ENCODE results near the gene ARHGAP4. TPM values are rescaled to one million over a fixed set of nuclear protein-coding genes. Genes with fewer than 3 reads are reported as not detected.

ARHGAP4 gene
- total and polyA plus RNA-seq, 10 of the 15 experiments (the other 5 are each of a cell fraction or from before 2014, with no cell fraction given), result 0.71 to 120 (median 44.3) TPM

DNA sequence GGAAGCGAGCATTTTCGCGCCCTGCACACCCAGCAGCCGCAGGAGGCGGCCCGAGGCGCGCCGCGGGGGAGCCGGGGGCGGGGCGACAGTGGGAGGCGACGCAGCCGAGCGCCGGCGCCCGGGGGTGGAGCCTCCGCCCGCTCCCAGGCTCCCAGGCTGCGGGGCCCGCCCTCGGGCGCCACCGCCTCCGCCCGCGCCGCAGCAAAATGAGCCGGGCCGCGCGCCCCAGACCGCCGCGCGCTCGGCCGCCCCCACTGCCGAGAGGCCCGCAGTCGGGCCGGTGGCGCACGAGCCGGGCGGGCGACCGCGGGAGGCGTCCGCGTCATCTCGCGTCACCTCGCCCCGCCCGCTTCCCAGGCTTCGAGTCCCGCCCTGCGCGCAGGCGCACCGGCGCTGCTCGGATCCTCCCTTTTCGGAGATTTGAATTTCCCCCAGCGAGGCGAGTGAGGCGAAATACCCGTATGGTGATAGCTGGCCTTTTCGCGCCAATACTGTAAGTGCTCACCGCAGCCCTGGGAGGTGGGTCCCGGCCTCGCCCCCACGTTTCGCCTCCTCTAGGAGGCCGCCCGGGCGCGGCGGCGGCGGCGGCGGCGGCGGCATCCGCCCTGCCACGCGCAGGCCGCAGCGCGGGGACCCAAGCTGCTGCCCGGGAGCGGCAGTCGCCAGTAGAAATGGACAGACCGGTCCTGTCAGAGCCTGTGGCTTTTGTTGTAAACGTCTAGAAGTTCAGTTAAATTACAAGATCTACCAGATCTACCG, 46.5 kb upstream of the ARHGAP4 start, which contains the start of gene TMEM187:
Gene TMEM187, plus strand, starts transcription at position 387 of the 759 bp plus-strand sequence. CDS start 9,309 bp downstream, outside the sequence.
- SMC1A ChIA-PET (ENCODE audit: uncharacterized antibody, unreplicated experiment), result interaction anchor here (1.3 kb wide), 2 partner anchors 9 to 31 kb away, joined by 5 to 6 read pairs; no protein-coding TSS in a partner anchor
- H3K4me3 ChIP-seq, result peak within 1 kb of the TSS; percentile 95
- ATAC-seq (peak; percentile 59), DNase-seq (ENCODE audit: low read depth, low spot score) (peak; percentile 75), FAIRE-seq (peak; percentile 88)
- H3K9me3 ChIP-seq (replicated peaks; ENCODE audit: control insufficient read depth, insufficient read depth, low read length), result no peaks in the 10 kb centered on the region
- CTCF ChIA-PET, result interaction anchor here (1.5 to 2.6 kb wide), 3 partner anchors 9 to 35 kb away, joined by 3 to 8 read pairs (median 6); no protein-coding TSS in a partner anchor
- under 1% methylated on average over 68 of the region's 103 CpGs for WGBS (ENCODE audit: insufficient coverage, insufficient replicate concordance, low lambda C conversion rate, missing lambda C conversion rate)
- in situ Hi-C loops (cut with MboI), result no loop called here
- peak within 1 kb of the TSS; percentile 99 for H3K27ac ChIP-seq (ENCODE audit: control insufficient read depth, insufficient read depth)
- peak within 1 kb of the TSS; percentile 96 for H3K9ac ChIP-seq (ENCODE audit: control insufficient read depth, insufficient read depth, low read length)
- peak within 1 kb of the TSS; percentile 84 for H2AFZ ChIP-seq (ENCODE audit: control insufficient read depth, low read depth, low read length)
- peaks cover 52% of the 10 kb centered on the region for H3K79me2 ChIP-seq (ENCODE audit: control insufficient read depth, insufficient read depth, low read length)
- RAD21 ChIA-PET (ENCODE audit: unreplicated experiment), result interaction anchor here (1.4 to 6.4 kb wide), 5 partner anchors 25 to 48 kb away, joined by 3 to 48 read pairs (median 6); partner anchors contain the start of gene ARHGAP4
- BruUV-seq (replicated peaks), result no TSS peak
- no peaks in the 10 kb centered on the region; a peak in 1 of 4 replicates for H3K36me3 ChIP-seq (ENCODE audit: control insufficient read depth in 2 of 2, insufficient read depth in 2 of 2, low read length in 1 of 2)
- H4K20me1 ChIP-seq (ENCODE audit: control insufficient read depth, insufficient read depth), result no peaks in the 10 kb centered on the region
- peaks cover 10% of the 10 kb centered on the region for H3K4me1 ChIP-seq (ENCODE audit: control insufficient read depth, insufficient read depth, low read length)
- POLR2A ChIA-PET, result interaction anchor here (1.2 to 7.9 kb wide), 4 partner anchors 9 to 46 kb away, joined by 3 to 68 read pairs (median 8); partner anchors contain the start of gene ARHGAP4
- peak within 1 kb of the TSS; percentile 89 for H3K4me2 ChIP-seq (ENCODE audit: control insufficient read depth, insufficient read depth)
- intact Hi-C loops (cut with micrococcal nuclease; ENCODE audit: unreplicated experiment), result loop anchor here (5.0 kb wide), 1 partner anchor 125 kb away; the partner anchor contains the start of gene MECP2
- no peaks in the 10 kb centered on the region for H3K27me3 ChIP-seq (replicated peaks in 1 of 2; ENCODE audit: control insufficient read depth in 2 of 2, insufficient read depth in 2 of 2, low read length in 1 of 2)
- TF ChIP-seq IKZF1 (conservative IDR thresholded peaks at IDR 0.05) (peak; percentile 78), CBFB (IDR thresholded peaks at IDR 0.05; ENCODE audit: low read depth) (no peak), GATAD2B (conservative IDR thresholded peaks at IDR 0.05; ENCODE audit: low read depth) (0 out of 2 replicates have a peak, but pooled peaks have one; percentile 27), TAF1 (IDR thresholded peaks at IDR 0.05; ENCODE audit: borderline replicate concordance, low read depth, low read length) (peak; percentile 42; the same call in 1 of the 2 replicates), POLR2A (IDR thresholded peaks at IDR 0.05; ENCODE audit: low read depth, low read length) (peak; percentile 56), KLF5 (IDR thresholded peaks at IDR 0.05; ENCODE audit: partially characterized antibody) (peak; percentile 75), NRF1 (conservative IDR thresholded peaks at IDR 0.05; ENCODE audit: low read depth, low read length) (peak; percentile 79), SP1 (IDR thresholded peaks at IDR 0.05; ENCODE audit: low read depth, low read length) (peak; percentile 62), POU2F2 (IDR thresholded peaks at IDR 0.05; ENCODE audit: borderline replicate concordance, low read depth, low read length) (peak; percentile 51), RB1 (IDR thresholded peaks at IDR 0.05; ENCODE audit: borderline replicate concordance) (peak; percentile 98), POLR2AphosphoS2 (IDR thresholded peaks at IDR 0.05; ENCODE audit: low read depth, low read length) (0 out of 2 replicates have a peak, but pooled peaks have one; percentile 8), NBN (IDR thresholded peaks at IDR 0.05) (no peak)
- TF ChIP-seq, protein P1, sequence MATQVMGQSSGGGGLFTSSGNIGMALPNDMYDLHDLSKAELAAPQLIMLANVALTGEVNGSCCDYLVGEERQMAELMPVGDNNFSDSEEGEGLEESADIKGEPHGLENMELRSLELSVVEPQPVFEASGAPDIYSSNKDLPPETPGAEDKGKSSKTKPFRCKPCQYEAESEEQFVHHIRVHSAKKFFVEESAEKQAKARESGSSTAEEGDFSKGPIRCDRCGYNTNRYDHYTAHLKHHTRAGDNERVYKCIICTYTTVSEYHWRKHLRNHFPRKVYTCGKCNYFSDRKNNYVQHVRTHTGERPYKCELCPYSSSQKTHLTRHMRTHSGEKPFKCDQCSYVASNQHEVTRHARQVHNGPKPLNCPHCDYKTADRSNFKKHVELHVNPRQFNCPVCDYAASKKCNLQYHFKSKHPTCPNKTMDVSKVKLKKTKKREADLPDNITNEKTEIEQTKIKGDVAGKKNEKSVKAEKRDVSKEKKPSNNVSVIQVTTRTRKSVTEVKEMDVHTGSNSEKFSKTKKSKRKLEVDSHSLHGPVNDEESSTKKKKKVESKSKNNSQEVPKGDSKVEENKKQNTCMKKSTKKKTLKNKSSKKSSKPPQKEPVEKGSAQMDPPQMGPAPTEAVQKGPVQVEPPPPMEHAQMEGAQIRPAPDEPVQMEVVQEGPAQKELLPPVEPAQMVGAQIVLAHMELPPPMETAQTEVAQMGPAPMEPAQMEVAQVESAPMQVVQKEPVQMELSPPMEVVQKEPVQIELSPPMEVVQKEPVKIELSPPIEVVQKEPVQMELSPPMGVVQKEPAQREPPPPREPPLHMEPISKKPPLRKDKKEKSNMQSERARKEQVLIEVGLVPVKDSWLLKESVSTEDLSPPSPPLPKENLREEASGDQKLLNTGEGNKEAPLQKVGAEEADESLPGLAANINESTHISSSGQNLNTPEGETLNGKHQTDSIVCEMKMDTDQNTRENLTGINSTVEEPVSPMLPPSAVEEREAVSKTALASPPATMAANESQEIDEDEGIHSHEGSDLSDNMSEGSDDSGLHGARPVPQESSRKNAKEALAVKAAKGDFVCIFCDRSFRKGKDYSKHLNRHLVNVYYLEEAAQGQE (IDR thresholded peaks at IDR 0.05; ENCODE audit: low read depth, low read length), result no peak
- TF ChIP-seq, protein P2, sequence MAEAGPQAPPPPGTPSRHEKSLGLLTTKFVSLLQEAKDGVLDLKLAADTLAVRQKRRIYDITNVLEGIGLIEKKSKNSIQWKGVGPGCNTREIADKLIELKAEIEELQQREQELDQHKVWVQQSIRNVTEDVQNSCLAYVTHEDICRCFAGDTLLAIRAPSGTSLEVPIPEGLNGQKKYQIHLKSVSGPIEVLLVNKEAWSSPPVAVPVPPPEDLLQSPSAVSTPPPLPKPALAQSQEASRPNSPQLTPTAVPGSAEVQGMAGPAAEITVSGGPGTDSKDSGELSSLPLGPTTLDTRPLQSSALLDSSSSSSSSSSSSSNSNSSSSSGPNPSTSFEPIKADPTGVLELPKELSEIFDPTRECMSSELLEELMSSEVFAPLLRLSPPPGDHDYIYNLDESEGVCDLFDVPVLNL (IDR thresholded peaks at IDR 0.05; ENCODE audit: low read depth, low read length), result peak; percentile 77; the same call in 1 of the 2 replicates
- TF ChIP-seq, protein P3, sequence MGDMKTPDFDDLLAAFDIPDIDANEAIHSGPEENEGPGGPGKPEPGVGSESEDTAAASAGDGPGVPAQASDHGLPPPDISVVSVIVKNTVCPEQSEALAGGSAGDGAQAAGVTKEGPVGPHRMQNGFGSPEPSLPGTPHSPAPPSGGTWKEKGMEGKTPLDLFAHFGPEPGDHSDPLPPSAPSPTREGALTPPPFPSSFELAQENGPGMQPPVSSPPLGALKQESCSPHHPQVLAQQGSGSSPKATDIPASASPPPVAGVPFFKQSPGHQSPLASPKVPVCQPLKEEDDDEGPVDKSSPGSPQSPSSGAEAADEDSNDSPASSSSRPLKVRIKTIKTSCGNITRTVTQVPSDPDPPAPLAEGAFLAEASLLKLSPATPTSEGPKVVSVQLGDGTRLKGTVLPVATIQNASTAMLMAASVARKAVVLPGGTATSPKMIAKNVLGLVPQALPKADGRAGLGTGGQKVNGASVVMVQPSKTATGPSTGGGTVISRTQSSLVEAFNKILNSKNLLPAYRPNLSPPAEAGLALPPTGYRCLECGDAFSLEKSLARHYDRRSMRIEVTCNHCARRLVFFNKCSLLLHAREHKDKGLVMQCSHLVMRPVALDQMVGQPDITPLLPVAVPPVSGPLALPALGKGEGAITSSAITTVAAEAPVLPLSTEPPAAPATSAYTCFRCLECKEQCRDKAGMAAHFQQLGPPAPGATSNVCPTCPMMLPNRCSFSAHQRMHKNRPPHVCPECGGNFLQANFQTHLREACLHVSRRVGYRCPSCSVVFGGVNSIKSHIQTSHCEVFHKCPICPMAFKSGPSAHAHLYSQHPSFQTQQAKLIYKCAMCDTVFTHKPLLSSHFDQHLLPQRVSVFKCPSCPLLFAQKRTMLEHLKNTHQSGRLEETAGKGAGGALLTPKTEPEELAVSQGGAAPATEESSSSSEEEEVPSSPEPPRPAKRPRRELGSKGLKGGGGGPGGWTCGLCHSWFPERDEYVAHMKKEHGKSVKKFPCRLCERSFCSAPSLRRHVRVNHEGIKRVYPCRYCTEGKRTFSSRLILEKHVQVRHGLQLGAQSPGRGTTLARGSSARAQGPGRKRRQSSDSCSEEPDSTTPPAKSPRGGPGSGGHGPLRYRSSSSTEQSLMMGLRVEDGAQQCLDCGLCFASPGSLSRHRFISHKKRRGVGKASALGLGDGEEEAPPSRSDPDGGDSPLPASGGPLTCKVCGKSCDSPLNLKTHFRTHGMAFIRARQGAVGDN (IDR thresholded peaks at IDR 0.05), result peak; percentile 67

Measured in GM12878 (cell line).